ENCODE results near the gene SELENOT.

DNA sequence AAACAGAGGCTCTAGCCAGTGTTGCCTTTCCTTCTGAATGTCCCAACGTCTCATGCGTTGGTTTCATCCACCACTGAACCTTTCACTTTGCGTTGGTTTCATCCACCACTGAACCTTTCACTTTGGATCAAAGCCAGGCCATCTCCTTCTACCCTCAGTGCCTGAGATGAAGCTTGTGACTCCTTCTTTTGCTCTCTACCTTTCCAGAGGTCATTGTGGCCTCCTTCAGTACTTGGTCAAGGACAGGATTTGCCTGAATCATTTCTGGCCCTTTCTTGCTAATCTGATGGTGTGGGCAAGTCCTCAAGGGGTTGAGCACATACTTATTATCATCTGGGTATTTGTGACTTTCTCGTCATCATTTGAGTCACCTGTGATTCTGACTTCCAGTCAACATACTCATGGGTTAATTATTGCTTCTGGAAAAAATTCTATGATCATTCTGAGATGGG lies 50.0 kb downstream of the SELENOT start:
- TF ChIP-seq, protein P1, sequence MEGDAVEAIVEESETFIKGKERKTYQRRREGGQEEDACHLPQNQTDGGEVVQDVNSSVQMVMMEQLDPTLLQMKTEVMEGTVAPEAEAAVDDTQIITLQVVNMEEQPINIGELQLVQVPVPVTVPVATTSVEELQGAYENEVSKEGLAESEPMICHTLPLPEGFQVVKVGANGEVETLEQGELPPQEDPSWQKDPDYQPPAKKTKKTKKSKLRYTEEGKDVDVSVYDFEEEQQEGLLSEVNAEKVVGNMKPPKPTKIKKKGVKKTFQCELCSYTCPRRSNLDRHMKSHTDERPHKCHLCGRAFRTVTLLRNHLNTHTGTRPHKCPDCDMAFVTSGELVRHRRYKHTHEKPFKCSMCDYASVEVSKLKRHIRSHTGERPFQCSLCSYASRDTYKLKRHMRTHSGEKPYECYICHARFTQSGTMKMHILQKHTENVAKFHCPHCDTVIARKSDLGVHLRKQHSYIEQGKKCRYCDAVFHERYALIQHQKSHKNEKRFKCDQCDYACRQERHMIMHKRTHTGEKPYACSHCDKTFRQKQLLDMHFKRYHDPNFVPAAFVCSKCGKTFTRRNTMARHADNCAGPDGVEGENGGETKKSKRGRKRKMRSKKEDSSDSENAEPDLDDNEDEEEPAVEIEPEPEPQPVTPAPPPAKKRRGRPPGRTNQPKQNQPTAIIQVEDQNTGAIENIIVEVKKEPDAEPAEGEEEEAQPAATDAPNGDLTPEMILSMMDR (IDR thresholded peaks at IDR 0.05) = no peak
- TF ChIP-seq, protein P2, sequence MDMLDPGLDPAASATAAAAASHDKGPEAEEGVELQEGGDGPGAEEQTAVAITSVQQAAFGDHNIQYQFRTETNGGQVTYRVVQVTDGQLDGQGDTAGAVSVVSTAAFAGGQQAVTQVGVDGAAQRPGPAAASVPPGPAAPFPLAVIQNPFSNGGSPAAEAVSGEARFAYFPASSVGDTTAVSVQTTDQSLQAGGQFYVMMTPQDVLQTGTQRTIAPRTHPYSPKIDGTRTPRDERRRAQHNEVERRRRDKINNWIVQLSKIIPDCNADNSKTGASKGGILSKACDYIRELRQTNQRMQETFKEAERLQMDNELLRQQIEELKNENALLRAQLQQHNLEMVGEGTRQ (IDR thresholded peaks at IDR 0.05; ENCODE audit: borderline replicate concordance, low read depth, low read length) = no peak
- no peak for TF ChIP-seq NRF1 (IDR thresholded peaks at IDR 0.05; ENCODE audit: low read depth, low read length)
- TF ChIP-seq, protein P3, sequence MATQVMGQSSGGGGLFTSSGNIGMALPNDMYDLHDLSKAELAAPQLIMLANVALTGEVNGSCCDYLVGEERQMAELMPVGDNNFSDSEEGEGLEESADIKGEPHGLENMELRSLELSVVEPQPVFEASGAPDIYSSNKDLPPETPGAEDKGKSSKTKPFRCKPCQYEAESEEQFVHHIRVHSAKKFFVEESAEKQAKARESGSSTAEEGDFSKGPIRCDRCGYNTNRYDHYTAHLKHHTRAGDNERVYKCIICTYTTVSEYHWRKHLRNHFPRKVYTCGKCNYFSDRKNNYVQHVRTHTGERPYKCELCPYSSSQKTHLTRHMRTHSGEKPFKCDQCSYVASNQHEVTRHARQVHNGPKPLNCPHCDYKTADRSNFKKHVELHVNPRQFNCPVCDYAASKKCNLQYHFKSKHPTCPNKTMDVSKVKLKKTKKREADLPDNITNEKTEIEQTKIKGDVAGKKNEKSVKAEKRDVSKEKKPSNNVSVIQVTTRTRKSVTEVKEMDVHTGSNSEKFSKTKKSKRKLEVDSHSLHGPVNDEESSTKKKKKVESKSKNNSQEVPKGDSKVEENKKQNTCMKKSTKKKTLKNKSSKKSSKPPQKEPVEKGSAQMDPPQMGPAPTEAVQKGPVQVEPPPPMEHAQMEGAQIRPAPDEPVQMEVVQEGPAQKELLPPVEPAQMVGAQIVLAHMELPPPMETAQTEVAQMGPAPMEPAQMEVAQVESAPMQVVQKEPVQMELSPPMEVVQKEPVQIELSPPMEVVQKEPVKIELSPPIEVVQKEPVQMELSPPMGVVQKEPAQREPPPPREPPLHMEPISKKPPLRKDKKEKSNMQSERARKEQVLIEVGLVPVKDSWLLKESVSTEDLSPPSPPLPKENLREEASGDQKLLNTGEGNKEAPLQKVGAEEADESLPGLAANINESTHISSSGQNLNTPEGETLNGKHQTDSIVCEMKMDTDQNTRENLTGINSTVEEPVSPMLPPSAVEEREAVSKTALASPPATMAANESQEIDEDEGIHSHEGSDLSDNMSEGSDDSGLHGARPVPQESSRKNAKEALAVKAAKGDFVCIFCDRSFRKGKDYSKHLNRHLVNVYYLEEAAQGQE (IDR thresholded peaks at IDR 0.05; ENCODE audit: low read depth, low read length) = no peak
- TF ChIP-seq ELF1 (IDR thresholded peaks at IDR 0.05) = no peak
- TF ChIP-seq EZH2phosphoT487 (IDR thresholded peaks at IDR 0.05; ENCODE audit: borderline replicate concordance, low read depth) = no peak
- no peak for TF ChIP-seq POLR2AphosphoS5 (IDR thresholded peaks at IDR 0.05; ENCODE audit: low read depth, low read length)
- TF ChIP-seq, protein P4, sequence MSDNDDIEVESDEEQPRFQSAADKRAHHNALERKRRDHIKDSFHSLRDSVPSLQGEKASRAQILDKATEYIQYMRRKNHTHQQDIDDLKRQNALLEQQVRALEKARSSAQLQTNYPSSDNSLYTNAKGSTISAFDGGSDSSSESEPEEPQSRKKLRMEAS (IDR thresholded peaks at IDR 0.05; ENCODE audit: low read depth) = no peak

All from SK-N-SH (cell line).